ENCODE results near the gene RAB1A. TPM values are rescaled to one million over a fixed set of nuclear protein-coding genes. Genes with fewer than 3 reads are reported as not detected.

RAB1A gene
- total and polyA plus RNA-seq, 7 donors: 52.0 to 229 (median 89.3) TPM

- no peak for ATAC-seq
- no peak overlapping the region for H3K4me3 ChIP-seq
- H3K4me1 ChIP-seq: no peaks in the 10 kb centered on the region
- H3K27ac ChIP-seq: no peak overlapping the region
- 96% methylated on average over 3 of the region's 3 CpGs for WGBS, 3 donors
- peaks cover 0 to 14% of the 10 kb centered on the region in 2 donors for H3K36me3 ChIP-seq (ENCODE audit: insufficient read depth in 1 of 2, low read depth in 1 of 2)
- no peak for TF ChIP-seq CTCF (IDR thresholded peaks at IDR 0.05)
- no peaks in the 10 kb centered on the region for H3K9me3 ChIP-seq
- intact Hi-C loops (cut with DNase I): no loop called here
- no peaks in the 10 kb centered on the region for H3K27me3 ChIP-seq (ENCODE audit: insufficient read depth in 3 of 3, low read length in 2 of 3)
- DNase-seq: no peak
Observed at GRCh38 chr2:65050931-65051330, 79.0 kb downstream of the RAB1A start.

- Histone ChIP-seq H3K9me3 (no peaks in the 10 kb centered on the region), H3K36me3 (ENCODE audit: insufficient read depth in 1 of 2, low read depth in 1 of 2) (peaks cover 0 to 23% of the 10 kb centered on the region in 2 donors), H3K4me3 (no peak overlapping the region), H3K27me3 (ENCODE audit: insufficient read depth in 3 of 3, low read length in 2 of 3) (no peaks in the 10 kb centered on the region), H3K4me1 (no peaks in the 10 kb centered on the region), H3K27ac (no peak overlapping the region)
- TF ChIP-seq CTCF (IDR thresholded peaks at IDR 0.05): no peak
- intact Hi-C loops (cut with DNase I): no loop called here
- WGBS, 3 donors: 60 to 75% (median 68%) methylated on average over 1 of the region's 1 CpG
- no peak for ATAC-seq
- DNase-seq: no peak
Observed at GRCh38 chr2:65049010-65049639, 80.8 kb downstream of the RAB1A start.

GRCh38 chr2:65046633-65047407 lies 83.1 kb downstream of the RAB1A start:
- no peaks in the 10 kb centered on the region for H3K9me3 ChIP-seq
- TF ChIP-seq CTCF (IDR thresholded peaks at IDR 0.05): no peak
- no peak overlapping the region for H3K27ac ChIP-seq
- ATAC-seq: peak; percentile 35 to 80 (median 62)
- DNase-seq: peak in 1 of 2 donors; percentile 73
- no peak overlapping the region for H3K4me3 ChIP-seq
- intact Hi-C loops (cut with DNase I): no loop called here
- no peaks in the 10 kb centered on the region for H3K4me1 ChIP-seq
- H3K36me3 ChIP-seq (ENCODE audit: insufficient read depth in 1 of 2, low read depth in 1 of 2): peaks cover 0 to 41% of the 10 kb centered on the region in 2 donors
- no peaks in the 10 kb centered on the region for H3K27me3 ChIP-seq (ENCODE audit: insufficient read depth in 3 of 3, low read length in 2 of 3)
- 73 to 85% (median 82%) methylated on average over 11 of the region's 11 CpGs for WGBS, 3 donors

GRCh38 chr2:65045651-65046050 lies 84.3 kb downstream of the RAB1A start:
- 72 to 81% (median 72%) methylated on average over 10 of the region's 10 CpGs for WGBS, 3 donors
- intact Hi-C loops (cut with DNase I): no loop called here

More at GRCh38 chr2:65045651-65046050, 84.3 kb downstream of the RAB1A start:
- no peaks in the 10 kb centered on the region for H3K9me3 ChIP-seq
- no peak for ATAC-seq
- H3K4me1 ChIP-seq: peaks cover 3% of the 10 kb centered on the region
- no peak overlapping the region for H3K4me3 ChIP-seq
- H3K36me3 ChIP-seq (ENCODE audit: insufficient read depth in 1 of 2, low read depth in 1 of 2): peaks cover 3 to 41% of the 10 kb centered on the region in 2 donors
- H3K27ac ChIP-seq: no peak overlapping the region
- no peak for DNase-seq
- no peaks in the 10 kb centered on the region for H3K27me3 ChIP-seq (ENCODE audit: insufficient read depth in 3 of 3, low read length in 2 of 3)
- no peak for TF ChIP-seq CTCF (IDR thresholded peaks at IDR 0.05)

Measured in psoas muscle (tissue), 8 donors.